ENCODE data around the gene MTHFSD. TPM values are rescaled to one million over a fixed set of nuclear protein-coding genes. Genes with fewer than 3 reads are reported as not detected.

The MTHFSD gene
- total RNA-seq, 3 donors from 2014 or later, result 18.9 to 21.2 (median 20.1) TPM

DNA sequence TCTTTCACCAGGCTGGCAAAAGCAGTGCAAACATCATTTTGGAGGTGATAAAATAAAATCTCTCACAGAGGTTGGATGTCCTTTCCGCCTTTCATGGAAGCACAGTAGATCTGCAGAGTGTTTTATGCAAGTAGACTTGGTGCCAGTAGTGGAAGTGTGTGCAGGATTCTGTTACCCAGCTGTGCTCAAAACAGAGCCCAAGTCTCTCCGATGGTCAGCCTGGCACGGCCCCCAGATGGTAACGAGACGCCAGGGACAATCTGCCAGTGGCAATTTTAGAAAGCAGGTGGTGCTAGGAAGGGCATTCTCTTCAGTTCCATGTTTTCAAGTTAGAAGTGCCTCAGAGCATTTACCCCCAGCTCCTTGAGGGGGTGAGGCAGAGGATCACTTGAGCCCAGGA lies 1.5 kb upstream of the MTHFSD start:
- Mint-ChIP-seq H3K36me3 (ENCODE audit: insufficient read depth) (peaks cover 2% of the 10 kb centered on the region), H3K9me3 (no peaks in the 10 kb centered on the region), H3K4me3 (peak overlapping the region; percentile 32), H3K27me3 (ENCODE audit: low read depth) (peaks cover 18% of the 10 kb centered on the region), H3K4me1 (ENCODE audit: low read depth) (peaks cover 18% of the 10 kb centered on the region)
- no peak for DNase-seq
- no peak for ATAC-seq

DNA sequence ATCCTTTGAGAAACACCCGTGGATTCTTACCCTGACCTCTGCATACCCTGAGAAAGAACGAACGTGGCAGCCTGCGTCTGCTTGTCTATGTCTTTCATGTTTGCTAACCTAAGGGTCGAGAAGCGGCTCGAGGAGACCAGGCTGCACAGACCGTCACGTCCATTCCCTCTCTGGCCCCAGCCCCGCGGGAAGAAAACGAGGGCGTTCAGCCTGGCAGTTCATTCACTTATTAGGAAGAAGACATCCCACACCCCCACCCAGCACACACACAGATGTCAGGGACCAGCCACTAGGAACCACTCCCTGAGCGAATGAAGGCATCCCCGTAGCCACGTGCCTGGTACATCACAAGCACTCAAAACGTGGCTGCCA lies 655 bp upstream of the MTHFSD start:
- ATAC-seq (no peak), DNase-seq (no peak)
- Mint-ChIP-seq H3K4me3 (peak overlapping the region; percentile 94), H3K36me3 (ENCODE audit: insufficient read depth) (peaks cover 4% of the 10 kb centered on the region), H3K9me3 (no peaks in the 10 kb centered on the region), H3K4me1 (ENCODE audit: low read depth) (peaks cover 18% of the 10 kb centered on the region), H3K27me3 (ENCODE audit: low read depth) (peaks cover 13% of the 10 kb centered on the region)

DNA sequence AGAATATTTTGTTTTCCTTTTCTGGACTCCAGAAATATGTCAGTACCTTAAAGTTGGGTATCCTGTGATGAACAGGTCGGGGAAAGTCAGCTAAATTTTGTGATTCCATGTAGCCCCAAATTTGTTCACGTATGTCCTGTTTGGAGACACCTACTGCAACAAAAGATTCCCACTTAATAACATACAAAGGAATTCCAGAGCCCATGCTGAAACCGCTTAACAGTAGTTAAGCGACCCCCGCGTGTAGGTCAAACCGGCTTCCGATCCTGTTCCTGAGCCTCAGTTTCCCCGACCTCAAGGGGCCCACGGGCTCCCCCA lies 477 bp downstream of the MTHFSD start:
- H3K9me3 Mint-ChIP-seq, result no peaks in the 10 kb centered on the region
- H3K27me3 Mint-ChIP-seq (ENCODE audit: low read depth), result peaks cover 8% of the 10 kb centered on the region
- peaks cover 18% of the 10 kb centered on the region for H3K4me1 Mint-ChIP-seq (ENCODE audit: low read depth)
- peak overlapping the region; percentile 94 for H3K4me3 Mint-ChIP-seq
- DNase-seq (no peak), ATAC-seq (peak in 1 of 2 donors; percentile 4)
- H3K36me3 Mint-ChIP-seq (ENCODE audit: insufficient read depth), result peaks cover 4% of the 10 kb centered on the region

DNA sequence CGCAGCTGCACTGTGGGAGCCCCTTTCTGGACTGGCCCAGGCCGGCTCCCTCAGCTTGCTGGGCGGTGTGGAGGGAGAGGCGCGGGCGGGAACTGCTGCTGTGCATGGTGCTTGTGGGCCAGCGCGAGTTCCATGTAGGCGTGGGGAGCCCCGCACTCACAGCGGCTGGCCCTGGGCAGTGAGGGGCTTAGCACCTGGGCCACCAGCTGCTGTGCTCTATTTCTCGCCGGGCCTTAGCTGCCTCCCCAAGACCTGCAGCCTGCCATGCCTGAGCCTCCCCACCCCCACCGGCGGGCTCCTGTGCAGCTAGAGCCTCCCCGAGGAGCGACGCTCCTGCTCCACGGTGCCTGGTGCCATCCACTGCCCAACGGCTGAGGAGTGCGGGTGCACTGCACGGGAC lies 1.7 kb downstream of the MTHFSD start:
- Mint-ChIP-seq H3K36me3 (ENCODE audit: insufficient read depth) (peaks cover 5% of the 10 kb centered on the region), H3K4me1 (ENCODE audit: low read depth) (peaks cover 18% of the 10 kb centered on the region)

DNA sequence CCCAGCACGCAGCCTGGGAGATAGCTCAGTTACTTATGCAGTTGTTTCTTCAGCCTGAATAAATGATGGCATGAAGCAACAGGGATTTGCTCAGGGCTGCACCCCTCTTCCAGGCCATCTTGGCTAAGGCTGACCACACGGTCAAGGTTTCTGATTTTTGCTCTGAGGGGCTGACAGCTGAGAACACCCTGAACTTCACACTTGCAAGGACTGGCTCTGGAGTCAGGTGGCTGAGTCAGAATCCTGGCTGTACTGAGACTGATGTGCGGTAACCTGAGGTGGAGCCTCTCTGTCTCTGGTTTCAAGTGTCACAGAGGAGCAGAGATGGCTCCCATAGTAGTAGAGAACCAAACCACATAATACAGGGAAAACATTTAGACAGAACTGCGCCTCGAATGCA lies 4.8 kb downstream of the MTHFSD start:
- no peaks in the 10 kb centered on the region for H3K9me3 Mint-ChIP-seq
- H3K4me3 Mint-ChIP-seq, result no peak overlapping the region
- H3K36me3 Mint-ChIP-seq (ENCODE audit: insufficient read depth), result peaks cover 20% of the 10 kb centered on the region
- peaks cover 18% of the 10 kb centered on the region for H3K4me1 Mint-ChIP-seq (ENCODE audit: low read depth)
- DNase-seq (no peak), ATAC-seq (no peak)
- H3K27me3 Mint-ChIP-seq (ENCODE audit: low read depth), result no peaks in the 10 kb centered on the region

More for the DNA sequence above, 1.7 kb downstream of the MTHFSD start:
- peaks cover 5% of the 10 kb centered on the region for H3K27me3 Mint-ChIP-seq (ENCODE audit: low read depth)
- H3K4me3 Mint-ChIP-seq, result peak overlapping the region; percentile 94
- DNase-seq, result no peak
- no peaks in the 10 kb centered on the region for H3K9me3 Mint-ChIP-seq
- ATAC-seq, result no peak

DNA sequence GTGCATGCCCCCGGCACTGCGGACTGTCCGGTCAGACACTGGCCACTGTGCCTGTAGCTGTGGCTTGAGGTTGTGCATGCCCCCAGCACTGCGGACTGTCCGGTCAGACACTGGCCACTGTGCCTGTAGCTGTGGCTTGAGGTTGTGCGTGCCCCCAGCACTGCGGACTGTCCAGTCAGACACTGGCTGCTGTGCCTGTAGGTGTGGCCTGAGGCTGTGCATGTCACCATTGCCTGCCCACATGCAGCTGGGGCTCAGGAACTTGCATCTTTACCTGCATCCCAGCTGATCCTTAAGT lies 5.2 kb downstream of the MTHFSD start:
- peaks cover 14% of the 10 kb centered on the region for H3K4me1 Mint-ChIP-seq (ENCODE audit: low read depth)
- DNase-seq, result no peak
- no peak for ATAC-seq
- no peak overlapping the region for H3K4me3 Mint-ChIP-seq
- no peaks in the 10 kb centered on the region for H3K9me3 Mint-ChIP-seq
- H3K27me3 Mint-ChIP-seq (ENCODE audit: low read depth), result no peaks in the 10 kb centered on the region
- peaks cover 24% of the 10 kb centered on the region for H3K36me3 Mint-ChIP-seq (ENCODE audit: insufficient read depth)

DNA sequence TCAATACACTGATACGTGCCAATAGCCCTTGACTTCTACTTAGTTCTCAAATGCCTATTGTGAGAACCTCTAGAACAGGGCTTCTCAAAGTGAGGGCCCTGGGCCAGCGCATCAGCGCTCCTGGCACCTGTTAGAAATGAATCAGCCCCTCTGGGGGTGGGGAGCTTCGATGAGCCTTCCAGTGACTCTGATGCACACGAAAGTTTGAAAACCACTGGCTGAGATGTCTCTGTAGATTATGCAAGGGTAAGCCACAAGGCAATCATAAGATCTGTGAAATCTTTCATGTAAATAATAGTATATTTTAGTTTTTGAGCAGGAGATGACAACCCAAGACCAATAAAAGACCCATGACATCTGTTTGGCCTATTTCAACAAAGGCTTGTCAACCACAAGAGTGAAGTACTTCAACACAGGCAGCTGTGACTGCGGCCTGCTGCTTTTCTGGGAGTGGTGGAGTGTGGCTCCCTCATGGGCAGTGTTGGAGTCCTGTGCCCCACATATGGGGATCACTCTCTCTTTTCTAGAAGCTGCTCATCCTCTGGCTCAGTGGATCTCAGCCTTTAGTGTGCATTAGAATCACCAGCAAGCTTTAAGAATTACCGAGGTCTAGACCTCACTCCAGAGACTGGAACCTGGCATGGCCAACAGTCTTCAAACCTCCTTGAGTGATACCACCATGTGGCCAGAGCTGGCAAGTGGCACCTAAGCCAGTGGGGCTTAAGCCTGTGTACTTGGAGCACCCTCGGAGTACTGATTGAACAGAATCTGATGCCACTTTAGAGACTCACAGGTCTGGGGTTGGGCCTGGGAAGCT lies 5.8 kb downstream of the MTHFSD start:
- DNase-seq (no peak), ATAC-seq (peak; percentile 35 to 83)
- Mint-ChIP-seq H3K27me3 (ENCODE audit: low read depth) (no peaks in the 10 kb centered on the region), H3K4me3 (no peak overlapping the region), H3K36me3 (ENCODE audit: insufficient read depth) (peaks cover 30% of the 10 kb centered on the region), H3K4me1 (ENCODE audit: low read depth) (peaks cover 12% of the 10 kb centered on the region), H3K9me3 (no peaks in the 10 kb centered on the region)

DNA sequence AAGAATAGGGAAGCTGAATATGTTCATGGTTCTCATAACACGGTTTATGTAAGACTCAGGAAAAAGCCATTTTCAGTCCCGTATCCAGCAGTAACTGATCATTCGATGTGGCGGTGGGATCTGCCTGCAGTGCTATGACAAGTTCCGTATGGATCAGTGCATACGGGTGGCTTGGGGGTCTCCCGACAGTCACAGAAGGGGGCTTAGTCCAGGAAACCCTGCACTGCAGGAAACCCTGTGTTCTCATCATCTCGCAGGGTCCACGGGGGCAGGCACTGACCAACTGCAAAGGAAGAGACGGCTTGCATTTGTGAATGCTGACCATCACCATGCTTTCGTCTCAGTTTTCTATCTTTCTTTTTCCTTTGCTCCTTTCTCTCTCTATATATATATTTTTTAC lies 7.7 kb downstream of the MTHFSD start:
- no peaks in the 10 kb centered on the region for H3K27me3 Mint-ChIP-seq (ENCODE audit: low read depth)
- H3K9me3 Mint-ChIP-seq, result no peaks in the 10 kb centered on the region
- ATAC-seq (no peak), DNase-seq (no peak)
- no peaks in the 10 kb centered on the region for H3K4me1 Mint-ChIP-seq (ENCODE audit: low read depth)
- H3K4me3 Mint-ChIP-seq, result no peak overlapping the region
- H3K36me3 Mint-ChIP-seq (ENCODE audit: insufficient read depth), result peaks cover 41% of the 10 kb centered on the region

DNA sequence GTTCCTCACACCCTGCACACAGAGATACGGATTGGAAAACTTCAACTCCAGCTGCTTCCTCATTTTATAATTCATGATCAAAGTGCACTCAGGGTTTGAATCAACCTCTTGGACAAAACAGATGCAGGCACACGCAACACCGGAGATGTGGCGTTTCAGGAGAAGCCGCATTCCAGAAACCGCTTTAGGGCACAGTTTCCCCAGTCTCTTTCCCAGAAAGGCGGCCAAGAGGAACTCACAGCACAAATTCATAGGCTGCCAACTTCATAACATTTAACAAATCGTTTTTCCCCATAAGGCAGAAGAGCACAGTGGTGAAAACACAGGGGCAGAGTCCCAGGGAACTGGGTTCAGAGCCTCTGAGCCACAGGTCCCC lies 8.4 kb downstream of the MTHFSD start:
- Mint-ChIP-seq H3K9me3 (no peaks in the 10 kb centered on the region), H3K27me3 (ENCODE audit: low read depth) (no peaks in the 10 kb centered on the region), H3K36me3 (ENCODE audit: insufficient read depth) (peaks cover 48% of the 10 kb centered on the region), H3K4me1 (ENCODE audit: low read depth) (no peaks in the 10 kb centered on the region), H3K4me3 (no peak overlapping the region)
- DNase-seq, result no peak
- no peak for ATAC-seq

DNA sequence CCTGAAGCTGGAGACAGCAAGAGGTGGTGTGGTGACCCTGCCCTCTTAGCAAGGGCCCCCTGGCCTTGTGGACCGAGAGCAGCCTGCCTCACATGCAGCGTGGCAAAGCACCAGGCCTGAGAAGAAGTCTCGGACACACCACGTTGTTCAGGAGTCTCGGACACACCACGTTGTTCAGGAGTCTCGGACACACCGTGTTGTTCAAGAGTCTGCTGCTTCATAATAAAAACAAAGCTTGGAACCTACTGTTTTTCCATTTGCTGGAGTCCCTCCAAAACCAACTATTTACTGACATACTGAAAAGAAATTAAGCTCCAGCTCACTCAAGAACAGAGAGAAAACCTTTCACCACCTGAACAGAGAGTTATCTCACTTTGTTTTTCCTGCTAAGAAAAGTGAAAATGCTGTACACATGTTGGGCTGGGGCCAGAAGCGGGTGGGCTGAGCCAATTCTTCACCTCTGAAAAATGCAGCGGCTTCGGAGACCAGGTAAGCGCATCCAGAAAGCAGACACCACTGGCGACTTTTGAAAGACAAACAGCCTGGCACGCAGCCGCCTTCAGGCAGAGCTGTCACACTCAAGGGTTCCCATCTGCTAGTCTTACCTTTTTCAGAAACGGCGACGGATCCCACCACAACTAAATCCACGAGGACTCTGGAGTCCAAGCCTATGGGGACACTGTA lies 8.9 kb downstream of the MTHFSD start:
- Mint-ChIP-seq H3K27me3 (ENCODE audit: low read depth) (no peaks in the 10 kb centered on the region), H3K4me3 (no peak overlapping the region), H3K36me3 (ENCODE audit: insufficient read depth) (peaks cover 51% of the 10 kb centered on the region), H3K9me3 (no peaks in the 10 kb centered on the region), H3K4me1 (ENCODE audit: low read depth) (no peaks in the 10 kb centered on the region)
- ATAC-seq (no peak), DNase-seq (no peak)

DNA sequence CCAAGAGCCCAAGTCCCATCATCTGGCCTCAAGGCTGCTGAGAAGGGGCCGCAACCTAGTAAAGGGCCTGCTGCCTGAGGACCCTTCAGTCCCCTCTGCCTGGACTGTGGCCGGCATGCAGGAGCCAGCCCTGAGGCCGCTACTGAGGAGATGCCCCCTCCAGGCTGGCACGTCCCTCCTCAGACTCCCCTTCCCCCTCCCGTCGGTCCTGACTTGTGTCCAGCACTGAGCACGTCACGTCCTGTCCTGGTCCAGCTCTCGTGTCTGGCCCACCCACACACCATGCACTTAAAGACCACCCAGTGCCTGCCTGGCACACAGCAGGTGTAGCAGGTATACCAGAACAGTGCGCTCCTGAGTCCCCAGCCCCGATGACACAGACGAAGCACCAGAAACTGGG lies 9.6 kb downstream of the MTHFSD start:
- ATAC-seq (no peak), DNase-seq (no peak)
- Mint-ChIP-seq H3K4me1 (ENCODE audit: low read depth) (no peaks in the 10 kb centered on the region), H3K36me3 (ENCODE audit: insufficient read depth) (peaks cover 57% of the 10 kb centered on the region), H3K4me3 (no peak overlapping the region), H3K27me3 (ENCODE audit: low read depth) (no peaks in the 10 kb centered on the region), H3K9me3 (no peaks in the 10 kb centered on the region)

DNA sequence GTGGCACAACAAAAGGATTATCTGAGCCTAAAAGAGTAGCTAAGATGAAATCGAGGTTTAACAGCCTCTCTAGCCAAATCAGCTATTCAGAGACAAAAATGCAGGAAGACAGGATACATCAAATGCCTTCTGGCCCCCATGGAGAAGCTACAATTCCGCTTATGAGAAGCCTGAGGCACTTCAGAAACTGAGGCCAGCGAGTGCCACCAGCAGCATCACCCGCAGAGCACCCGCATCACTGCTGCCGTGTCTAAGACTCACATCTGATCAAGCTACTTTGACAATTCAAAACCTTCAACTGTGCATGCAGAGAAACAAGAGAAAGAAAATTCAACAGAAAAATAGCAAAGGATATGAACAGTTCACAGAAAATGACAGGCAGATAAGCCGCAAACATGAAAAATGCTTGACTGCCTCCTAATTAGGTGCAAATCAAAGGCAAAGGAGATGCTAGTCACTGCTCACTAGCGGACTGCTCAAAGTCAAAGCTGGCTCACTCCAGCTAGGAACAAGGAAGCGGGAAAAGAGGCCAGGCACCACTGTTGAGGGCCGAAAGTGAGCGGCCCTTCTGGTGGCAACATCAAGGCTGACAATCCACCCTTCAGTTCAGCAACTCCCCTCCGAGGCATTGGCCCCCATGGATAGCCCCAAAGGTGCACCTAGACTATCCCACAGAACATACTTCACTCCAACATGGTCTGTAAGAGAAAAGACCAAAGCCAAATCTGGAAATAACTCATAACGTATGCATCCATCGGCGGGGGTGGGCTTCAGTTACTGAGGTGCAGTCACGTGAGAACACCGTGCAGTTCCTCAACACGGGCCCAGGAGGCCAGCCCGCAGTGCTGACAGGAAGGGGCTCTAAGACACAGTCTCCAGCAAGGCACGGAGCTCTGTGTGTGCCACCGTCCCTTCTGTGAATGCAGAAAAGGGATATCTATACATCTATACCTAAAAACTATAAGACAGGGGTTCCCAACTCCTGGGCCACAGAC lies 12.0 kb downstream of the MTHFSD start:
- Mint-ChIP-seq H3K4me3 (no peak overlapping the region), H3K4me1 (ENCODE audit: low read depth) (no peaks in the 10 kb centered on the region), H3K36me3 (ENCODE audit: insufficient read depth) (peaks cover 70% of the 10 kb centered on the region), H3K9me3 (no peaks in the 10 kb centered on the region), H3K27me3 (ENCODE audit: low read depth) (no peaks in the 10 kb centered on the region)
- DNase-seq (no peak), ATAC-seq (no peak)

DNA sequence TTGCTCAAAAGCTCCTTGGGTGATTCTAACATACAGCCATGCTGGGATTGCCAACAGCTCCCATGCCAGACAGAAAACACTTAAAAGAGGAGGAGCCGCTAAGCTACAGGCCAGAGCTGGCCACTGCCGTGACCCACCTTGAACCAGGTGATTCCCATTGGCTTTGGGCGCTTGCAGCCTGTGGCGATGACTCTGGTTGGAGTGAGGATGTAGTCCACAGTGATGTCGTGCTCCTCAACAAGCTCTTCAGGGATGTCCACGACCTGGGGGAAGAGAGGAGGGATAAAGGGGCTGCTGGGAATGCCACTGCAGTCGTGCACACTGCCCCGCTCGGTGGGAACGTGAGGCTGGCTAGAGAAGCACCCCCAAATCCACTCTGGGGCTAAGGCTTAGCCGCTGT lies 13.5 kb downstream of the MTHFSD start:
- no peaks in the 10 kb centered on the region for H3K9me3 Mint-ChIP-seq
- ATAC-seq, result no peak
- H3K4me1 Mint-ChIP-seq (ENCODE audit: low read depth), result no peaks in the 10 kb centered on the region
- no peak overlapping the region for H3K4me3 Mint-ChIP-seq
- H3K36me3 Mint-ChIP-seq (ENCODE audit: insufficient read depth), result peaks cover 64% of the 10 kb centered on the region
- no peak for DNase-seq
- no peaks in the 10 kb centered on the region for H3K27me3 Mint-ChIP-seq (ENCODE audit: low read depth)

DNA sequence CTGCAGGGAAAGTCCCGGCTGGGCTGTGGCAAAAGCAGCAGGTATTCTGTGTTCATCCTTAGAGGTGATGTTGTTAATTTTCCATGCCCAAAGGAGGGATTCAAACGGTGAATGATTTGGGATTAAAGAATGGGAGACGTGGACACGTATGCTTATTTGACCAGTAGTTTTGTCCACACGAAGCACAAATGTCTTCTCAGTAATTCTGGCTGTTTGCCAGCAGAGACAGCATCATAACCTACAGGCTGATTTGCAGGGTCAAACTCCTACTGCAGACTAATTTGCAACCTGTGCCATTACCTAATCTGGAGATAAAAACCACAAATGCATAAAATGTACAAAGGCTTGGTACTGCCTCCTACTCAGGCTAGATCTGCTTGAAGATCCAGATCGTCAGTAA lies 14.1 kb downstream of the MTHFSD start:
- H3K4me3 Mint-ChIP-seq, result no peak overlapping the region
- ATAC-seq (no peak), DNase-seq (no peak)
- peaks cover 62% of the 10 kb centered on the region for H3K36me3 Mint-ChIP-seq (ENCODE audit: insufficient read depth)
- no peaks in the 10 kb centered on the region for H3K9me3 Mint-ChIP-seq
- H3K4me1 Mint-ChIP-seq (ENCODE audit: low read depth), result no peaks in the 10 kb centered on the region
- H3K27me3 Mint-ChIP-seq (ENCODE audit: low read depth), result no peaks in the 10 kb centered on the region

Measured in activated T-cell treated with anti-CD3 and anti-CD28 coated beads, Interleukin-2, amount 50 U/mL, for 4 hours (primary cell).